HG03139 (cell line): ENCODE results near the gene PACRG.

Source experiments
- ATAC-seq: cut with Tn5 transposase; IDR thresholded peaks from one replicate; pipeline ENCODE4 v1.9.1; 2021; ENCODE audit not compliant: unreplicated experiment

Gene PACRG

GRCh38 chr6:163341224-163342061 lies 613.7 kb downstream of the PACRG start:
- ATAC-seq, result no peak

- ATAC-seq, result no peak
Observed at GRCh38 chr6:163342571-163343539, 615.1 kb downstream of the PACRG start.

GRCh38 chr6:163343609-163344008 lies 615.8 kb downstream of the PACRG start:
- ATAC-seq, result no peak

DNA sequence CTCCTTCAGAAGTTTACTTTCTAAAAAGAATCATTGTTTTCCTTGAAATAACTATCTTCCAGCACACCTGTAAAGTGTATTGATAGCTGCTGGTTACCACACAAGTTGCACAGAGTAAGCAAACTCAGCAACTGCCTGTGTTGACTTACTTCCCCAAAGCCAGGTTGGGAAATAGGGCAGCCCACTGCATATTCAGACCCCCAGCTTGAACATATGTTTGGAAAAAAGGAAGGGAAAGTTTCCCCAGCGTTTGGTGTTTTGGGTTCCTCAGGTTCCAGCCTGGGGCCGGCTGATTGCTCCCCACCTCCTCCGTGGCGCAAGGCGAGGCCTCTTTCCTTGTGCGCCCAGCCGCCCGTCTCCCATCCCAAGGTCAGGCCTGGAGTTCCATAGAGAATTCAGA lies 616.6 kb downstream of the PACRG start:
- no peak for ATAC-seq

- no peak for ATAC-seq
Observed at GRCh38 chr6:163345931-163346330, 618.2 kb downstream of the PACRG start.

DNA sequence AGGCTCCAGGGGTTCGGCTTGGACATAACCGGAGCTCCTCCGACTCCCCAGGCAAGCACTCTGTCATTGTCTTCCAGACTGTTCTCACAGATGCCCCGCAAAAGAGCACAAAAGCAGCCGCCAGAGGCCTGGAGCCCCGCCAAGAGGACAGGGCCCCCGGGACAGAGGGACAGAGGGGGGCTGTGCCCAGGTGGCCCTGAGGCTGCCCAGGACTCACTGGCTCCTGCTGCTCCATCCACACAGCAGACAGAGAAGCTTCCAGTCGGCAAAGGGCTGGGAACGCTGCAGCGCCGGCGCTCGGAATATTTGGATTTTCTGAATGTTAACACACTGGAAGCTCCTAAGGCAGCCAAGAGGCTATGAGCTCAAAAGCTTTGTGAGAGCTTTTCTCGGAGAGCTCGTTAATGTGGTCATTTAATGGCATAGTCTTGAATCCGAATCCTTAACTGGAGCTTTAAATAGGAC lies 618.8 kb downstream of the PACRG start:
- ATAC-seq, result no peak

DNA sequence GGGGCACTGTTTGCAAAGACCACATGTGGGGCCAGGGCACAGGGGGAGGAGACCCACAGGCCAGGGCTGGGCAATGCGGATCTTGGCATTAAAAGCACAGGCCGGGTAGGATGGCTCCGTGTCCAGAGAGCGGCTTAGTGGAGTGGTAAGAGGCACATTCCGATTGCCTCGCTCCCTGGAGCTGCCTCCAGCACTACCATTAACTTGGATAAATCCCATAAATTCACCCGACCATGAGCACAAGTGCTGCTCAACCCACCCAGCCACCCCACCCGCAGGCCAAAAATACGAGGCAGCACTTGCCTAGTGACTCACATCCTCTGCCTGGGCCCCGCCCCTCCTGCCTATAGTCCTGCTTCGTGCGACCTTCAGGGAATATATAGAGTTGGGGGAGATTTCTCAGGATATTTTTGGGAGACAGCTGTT lies 619.3 kb downstream of the PACRG start:
- ATAC-seq, result no peak

DNA sequence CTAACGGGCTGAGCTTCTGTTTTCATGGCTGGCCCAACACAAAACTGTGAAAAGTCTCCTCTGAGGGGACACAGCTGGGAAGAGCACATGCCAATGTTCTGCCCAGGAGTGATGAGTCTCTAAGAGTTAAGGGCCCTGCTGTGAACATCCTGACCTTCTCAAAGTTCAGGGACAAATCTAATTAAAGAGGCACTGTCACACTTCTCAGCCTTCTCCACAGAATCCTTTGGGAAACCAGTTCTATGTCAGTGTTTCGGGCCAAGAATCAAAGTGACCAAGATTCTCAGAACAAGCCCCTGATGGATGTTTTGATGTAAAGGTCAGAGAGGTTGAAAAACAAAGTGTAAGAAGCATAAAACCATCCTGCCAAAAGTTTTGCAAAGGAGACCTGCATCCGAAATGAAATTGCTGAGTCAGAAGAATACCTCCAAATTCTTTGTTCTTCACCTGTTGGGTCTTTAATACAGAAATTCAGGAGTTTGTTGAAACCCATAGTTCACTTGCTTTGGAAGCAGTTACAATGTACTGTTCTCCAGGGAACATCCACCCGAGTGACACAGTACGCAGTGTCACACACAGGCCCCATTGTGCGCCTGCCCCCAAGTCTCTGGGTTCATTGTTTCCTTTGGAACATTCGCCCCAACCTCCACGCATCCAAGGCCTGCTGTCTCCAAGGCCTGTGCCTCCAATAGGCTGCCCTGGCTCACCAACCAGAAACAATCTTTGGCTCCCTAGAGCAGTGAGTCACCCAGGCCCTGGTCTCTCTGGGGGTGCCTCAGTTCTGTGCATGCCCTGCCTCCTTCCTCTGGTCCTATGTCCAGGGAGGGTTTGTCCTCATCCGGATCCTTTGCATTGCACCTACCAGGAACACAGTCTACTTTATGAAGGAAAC lies 621.3 kb downstream of the PACRG start:
- no peak for ATAC-seq

- no peak for ATAC-seq
Observed at GRCh38 chr6:163349696-163350095, 621.9 kb downstream of the PACRG start.

GRCh38 chr6:163351013-163351412 lies 623.2 kb downstream of the PACRG start:
- ATAC-seq, result no peak

DNA sequence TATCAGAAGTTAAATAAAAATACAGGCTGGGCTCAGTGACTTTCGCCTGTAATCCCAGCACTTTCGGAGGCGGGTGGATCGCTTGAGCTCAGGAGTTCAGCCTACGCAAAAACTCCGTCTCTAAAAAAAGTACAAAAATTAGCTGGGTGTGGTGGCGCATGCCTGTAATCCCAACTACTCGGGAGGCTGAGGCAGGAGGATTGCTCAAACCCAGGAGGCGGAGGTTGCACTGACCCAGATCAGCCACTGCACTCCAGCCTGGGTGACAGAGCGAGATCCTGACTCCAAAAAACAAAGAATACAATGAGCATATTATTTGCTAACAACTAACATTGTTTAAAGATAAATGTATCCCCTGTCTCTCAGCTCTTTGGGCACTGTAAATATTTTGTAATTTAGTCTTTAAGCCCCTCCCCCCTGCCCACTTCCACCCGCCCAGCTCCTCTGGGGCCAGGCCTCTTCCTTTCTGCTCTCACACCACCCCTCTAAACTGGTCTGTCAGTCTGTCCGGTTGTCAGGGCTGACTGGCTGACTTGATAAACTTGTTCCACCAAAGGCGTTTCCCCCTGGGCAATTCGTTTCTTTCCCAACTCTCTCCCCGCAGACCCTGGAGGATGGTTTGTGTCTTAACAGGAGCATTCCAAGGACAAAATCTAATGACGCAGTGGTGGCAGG lies 624.4 kb downstream of the PACRG start:
- ATAC-seq, result no peak

GRCh38 chr6:163352966-163353365 lies 625.2 kb downstream of the PACRG start:
- ATAC-seq, result no peak

DNA sequence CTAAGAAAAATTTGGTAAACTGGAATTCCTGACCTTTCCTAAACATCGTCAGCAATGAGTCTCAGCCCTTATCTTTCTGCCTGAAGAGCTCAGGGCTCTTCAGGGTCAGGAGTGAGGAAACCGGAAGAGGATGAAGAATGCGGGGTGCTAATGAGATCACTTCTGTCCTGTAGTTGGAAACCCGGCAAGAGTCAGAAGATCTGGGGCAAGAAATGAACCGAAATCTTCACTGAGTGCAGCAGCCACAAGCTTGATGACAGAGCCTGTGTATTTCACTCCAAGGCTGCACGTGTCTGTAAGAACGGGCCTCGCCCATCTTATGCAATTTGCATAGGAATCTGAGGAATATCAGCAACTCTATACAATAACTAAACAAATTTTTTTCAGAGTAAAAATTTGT lies 626.3 kb downstream of the PACRG start:
- no peak for ATAC-seq

DNA sequence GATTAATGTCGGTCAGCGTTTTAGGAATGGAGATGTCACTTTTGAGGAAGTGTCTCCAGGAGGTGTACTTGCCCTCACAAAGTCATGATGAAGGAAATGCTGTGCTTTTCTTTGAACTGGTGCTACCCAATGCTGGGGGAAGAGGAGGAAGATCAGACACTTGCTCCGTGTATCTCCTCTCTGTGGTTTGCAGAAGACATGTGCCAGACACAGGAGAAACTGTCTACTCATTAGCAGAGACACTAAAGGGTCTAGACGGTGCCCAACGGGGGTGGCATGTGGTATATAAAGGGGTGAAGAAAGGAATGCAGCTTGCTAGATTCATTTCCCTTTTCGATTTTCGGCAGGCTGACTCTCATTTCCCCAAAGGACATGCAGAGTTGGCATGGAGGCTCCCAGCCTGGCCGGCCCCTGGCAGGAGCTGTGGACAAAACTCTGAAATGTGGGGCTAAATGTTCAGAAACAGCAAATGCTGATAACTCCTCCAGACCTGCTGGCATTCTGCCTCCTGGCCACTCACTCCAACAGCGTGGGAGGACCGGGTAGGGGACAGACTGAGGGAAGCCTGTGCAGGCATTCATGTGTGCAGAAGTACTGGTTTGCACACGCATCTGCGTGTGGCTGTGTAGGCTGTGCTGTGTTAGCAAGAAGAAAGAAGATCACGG lies 627.1 kb downstream of the PACRG start:
- ATAC-seq, result peak; percentile 54

GRCh38 chr6:163355426-163355991 lies 627.7 kb downstream of the PACRG start:
- peak; percentile 25 for ATAC-seq

- no peak for ATAC-seq
Observed at GRCh38 chr6:163356324-163356723, 628.5 kb downstream of the PACRG start.

GRCh38 chr6:163356743-163357142 lies 629.0 kb downstream of the PACRG start:
- ATAC-seq, result no peak

GRCh38 chr6:163364641-163365040 lies 636.9 kb downstream of the PACRG start:
- ATAC-seq, result no peak
